ENCODE measurements around the gene TRAF1.

The TRAF1 gene

DNA sequence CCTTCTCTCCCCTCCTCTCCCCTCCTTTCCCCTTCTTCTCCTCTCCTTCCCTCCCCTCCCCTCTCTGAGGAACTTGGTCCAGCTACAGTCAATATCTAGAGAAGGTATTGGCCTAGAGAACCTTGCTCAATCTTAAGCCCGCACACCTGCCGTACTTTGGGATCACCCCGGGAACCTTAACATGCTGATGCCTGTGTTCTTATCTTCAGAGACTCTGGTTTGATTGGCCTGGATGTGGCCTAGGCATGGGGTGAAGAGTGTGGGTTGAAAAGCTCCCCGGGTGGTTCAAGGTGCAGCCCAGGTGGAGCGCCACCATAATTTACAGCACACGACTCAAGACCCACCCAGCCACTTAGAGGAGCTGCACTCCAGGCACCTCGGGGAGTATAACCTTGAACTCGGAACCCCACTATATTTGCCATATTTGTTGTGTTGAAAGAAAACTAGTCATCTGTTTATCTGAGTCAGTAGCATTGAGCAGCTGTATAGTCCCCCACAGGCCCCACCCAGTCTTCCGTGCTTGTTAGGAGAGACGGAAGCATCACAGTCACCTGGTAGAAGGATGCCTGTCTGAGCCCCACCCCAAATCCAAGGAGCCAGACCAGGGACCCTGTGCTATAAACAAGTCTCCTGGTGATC is 35.2 kb downstream of the TRAF1 start:
- DNase-seq, result no peak

DNA sequence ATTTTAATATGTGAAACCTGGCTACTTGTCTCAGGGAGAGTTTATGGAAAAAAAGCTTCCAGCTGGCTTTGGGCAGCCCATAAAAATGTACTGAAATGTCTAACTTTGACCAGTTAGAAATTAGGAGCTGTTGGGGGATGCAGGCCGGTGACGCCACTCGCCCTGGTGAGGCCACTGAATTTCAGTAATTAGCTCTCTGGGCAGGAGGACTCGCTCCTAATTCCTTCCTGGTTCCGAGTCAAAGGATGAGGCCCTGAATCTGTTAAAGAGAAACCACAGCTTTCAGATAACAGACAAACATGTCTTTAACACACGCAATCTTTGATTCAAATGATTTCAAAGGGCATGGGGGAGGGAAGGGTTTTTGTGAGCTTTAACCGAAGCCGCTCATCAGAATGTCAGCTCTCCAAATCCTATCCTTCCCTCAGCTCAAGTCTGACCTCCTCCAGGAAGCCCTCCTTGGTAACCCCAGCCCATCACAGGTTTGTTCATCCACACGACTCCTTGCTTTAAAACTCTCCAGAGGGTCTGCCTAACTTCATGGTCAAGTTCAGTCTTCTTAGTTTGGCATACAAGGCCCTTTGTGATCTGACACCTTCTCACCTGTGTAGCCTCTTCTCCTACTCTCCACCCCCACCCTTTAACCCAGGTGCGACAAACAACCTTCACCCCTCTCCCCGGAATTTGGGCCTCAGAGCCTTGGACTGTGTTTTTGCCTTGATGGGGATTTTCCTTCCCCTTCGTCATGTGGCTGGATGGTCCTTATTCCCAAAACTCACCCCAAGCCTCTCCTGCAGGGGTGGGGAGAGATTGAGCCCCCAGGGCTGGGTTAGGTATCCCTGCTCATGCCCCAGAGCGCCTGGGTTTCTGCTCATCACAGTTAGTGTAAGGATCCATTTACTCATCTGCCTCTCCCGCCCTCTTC is 36.0 kb downstream of the TRAF1 start:
- no peak for DNase-seq

GRCh38 chr9:120889606-120890271 is 36.9 kb downstream of the TRAF1 start:
- no peak for DNase-seq

GRCh38 chr9:120888626-120889025 is 38.0 kb downstream of the TRAF1 start:
- DNase-seq, result no peak

DNA sequence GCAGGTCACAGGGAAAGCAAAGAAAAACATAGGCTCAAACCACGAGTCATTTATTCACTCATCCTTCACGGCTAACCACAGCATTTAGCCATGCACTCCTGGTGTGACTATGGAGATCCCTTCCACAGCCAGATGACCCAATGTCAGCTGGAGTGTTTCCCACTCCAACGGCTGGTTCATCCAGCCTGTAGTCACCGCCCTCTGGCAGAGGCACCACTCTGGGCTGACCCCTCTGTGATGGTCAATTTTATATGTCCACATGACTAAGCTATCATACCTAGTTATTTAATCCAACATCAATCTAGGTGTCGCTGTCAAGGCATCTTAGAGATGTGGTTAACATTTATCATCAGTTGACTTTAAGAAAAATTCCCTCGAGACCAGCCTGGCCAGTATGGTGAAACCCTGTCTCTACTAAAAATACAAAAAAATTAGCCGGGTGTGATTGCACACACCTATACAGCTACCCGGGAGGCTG is 40.1 kb downstream of the TRAF1 start:
- no peak for DNase-seq

DNA sequence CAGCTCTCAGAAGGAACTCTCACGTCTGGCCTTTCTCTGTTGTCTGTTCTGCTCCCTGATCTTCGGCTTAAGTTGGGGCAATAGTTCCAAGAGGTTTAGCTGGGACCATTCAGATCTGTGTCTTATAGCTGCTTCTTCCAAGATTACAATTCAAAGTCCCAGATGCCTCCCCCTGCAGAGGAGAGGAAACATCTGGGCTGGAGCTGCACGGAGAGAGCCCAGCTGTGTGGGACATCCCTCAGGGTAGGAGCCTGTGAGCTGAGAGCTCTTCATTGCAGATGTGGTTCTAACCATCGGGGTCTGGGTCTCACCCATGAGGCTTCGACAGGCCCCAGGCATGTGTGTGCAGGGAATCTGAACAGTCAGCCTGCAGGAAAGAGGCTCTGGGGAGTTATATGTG is 40.6 kb downstream of the TRAF1 start:
- no peak for DNase-seq

GRCh38 chr9:120885457-120885856 is 41.1 kb downstream of the TRAF1 start:
- no peak for DNase-seq

GRCh38 chr9:120883608-120883996 is 43.0 kb downstream of the TRAF1 start:
- no peak for DNase-seq

GRCh38 chr9:120882935-120883607 is 43.5 kb downstream of the TRAF1 start:
- no peak for DNase-seq

DNA sequence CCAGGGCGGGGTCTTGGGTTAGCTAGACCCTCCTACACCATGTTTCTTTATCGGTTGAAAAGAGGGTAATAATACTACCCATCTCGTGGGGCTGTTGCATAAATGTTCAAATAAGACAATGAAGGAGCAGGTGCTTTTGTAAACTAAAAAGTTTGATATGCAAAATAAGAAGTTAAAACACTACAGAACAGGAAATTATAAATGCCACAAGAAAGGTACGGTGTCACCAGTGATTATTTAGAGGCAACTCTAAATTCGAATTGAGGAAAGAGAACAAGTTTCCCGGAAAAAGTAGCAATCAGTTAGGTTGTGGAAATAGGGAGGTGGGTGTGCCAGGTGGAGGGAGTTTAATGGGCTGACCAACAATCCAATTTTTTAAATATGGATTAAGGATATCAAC is 47.1 kb downstream of the TRAF1 start:
- no peak for DNase-seq

- DNase-seq, result no peak
These were observed 48.1 kb downstream of the TRAF1 start for GRCh38 chr9:120878188-120879130.

- peak in 53 of 56 donors; percentile 11 to 83 (median 59) for DNase-seq
These were observed 49.1 kb downstream of the TRAF1 start for GRCh38 chr9:120877276-120878034.

GRCh38 chr9:120876842-120877240 is 49.8 kb downstream of the TRAF1 start, which contains the start of gene PHF19:
Gene PHF19, minus strand, starts transcription at chr9:120877188. Its CDS starts 2,447 bp downstream, at chr9:120874741.
- DNase-seq, result peak in 12 of 56 donors; percentile 39 to 77 (median 54)

DNA sequence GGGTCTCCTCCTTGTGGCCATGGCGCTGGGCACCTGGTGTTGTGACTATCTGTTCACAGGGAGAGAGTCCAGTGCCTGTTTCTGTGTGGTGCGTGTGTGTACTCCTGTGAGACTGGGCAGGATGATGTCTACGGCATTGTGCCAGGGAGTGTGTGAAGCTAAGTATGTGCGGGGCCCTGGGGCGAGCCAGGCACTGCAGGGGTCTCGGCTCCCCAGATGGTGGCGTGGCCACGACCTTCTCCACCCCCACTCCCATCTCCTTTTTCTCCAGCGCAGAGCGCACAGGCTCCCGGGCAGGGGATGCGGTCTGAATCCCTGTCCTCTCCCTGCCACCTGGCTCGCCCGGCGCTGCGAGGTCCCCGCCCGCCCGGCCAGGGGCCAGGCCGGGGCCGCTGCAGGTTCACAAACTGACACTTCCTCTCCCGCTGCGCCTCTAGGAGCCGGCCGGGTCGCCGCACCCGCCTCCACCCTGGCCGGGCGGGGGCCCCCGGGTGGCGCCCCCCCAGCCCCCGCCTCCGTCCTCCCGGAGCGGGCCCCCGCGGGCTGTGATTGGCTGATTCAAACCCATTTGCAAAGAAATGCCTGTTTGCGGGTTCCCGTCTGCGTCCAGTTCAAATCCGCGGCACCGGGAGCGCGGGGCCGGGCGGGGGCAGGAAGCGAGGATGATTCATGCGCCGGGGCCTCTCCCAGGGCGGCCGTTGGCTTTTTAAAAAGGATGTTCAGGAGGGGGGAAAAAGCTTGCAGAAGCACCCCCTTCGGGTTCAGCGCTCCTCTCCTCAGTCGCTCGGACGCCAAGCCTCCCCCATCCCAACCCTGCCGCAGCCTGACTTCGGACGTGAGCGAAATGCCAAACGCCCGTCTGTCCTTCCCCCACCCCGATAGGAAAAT is 50.4 kb downstream of the TRAF1 start:
- peak in 54 of 56 donors; percentile 24 to 94 (median 66) for DNase-seq

DNA sequence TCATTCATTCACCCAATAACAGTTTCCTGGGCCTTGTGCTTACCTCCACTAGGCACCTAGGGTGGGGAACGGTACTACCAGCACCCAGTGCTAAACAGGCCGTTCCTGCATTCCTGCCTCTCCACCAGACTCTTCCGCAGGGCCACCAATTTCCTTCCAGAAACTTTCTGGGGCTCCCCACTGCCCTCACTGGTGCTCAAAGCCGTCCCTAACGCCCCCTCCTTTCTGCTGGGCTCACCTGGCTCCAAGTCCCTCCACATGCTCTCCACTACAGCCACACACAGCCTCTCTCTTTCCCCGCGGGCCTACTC is 51.0 kb downstream of the TRAF1 start:
- no peak for DNase-seq

- no peak for DNase-seq
These were observed 51.4 kb downstream of the TRAF1 start for GRCh38 chr9:120875195-120875565.

DNA sequence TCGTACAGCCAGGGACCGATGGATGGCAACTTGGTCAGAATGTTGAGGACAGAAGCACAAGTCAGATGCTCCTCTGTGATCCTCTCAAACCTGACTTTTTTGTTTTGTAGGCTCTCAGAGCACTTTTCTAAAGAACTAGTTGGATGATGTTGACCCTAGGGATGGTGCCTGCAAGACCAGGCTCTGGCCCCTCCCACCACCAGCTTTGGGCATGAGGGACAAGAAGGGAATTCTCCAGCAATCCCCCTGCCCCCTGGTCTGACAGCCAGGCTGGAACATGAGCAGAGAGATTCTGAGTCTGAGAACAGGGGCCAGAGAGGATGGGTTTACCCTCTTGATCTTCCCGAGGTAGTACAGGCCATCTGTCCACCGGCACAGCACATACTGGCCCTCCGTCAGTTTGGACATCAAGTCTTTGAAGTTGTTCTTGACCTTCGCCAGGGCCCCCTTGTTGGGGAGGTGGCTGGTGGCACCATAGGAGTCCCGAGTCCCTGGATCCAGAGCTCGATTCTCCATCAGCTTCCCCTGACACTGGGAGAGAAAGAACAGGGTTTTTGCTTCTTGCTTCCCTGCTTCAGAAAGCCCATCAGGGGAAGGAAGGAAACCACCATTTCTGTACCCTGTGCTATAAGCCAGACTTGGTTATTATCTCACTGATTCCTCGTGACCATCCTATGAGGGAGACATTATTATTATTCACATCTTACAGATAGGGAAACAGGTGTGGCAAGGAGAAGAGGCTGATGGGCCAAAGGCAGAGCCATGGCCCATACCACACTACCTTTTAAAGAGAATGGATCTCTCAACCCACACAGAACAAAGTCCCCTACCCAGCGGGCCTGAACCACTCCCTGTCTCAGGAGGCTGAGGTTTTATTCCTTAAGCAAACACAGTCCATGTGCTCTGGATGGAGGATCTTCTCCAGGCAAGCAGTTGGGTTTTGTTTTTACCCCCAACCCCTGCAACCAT is 52.1 kb downstream of the TRAF1 start:
- DNase-seq, result no peak

Data from nucleus accumbens (tissue), 56 donors.